OCI-M1 (cell line): ENCODE measurements around the gene SRPK2.

Experiments
- DNase-seq: peaks from one replicate; lab custom pipeline; 2025; lab: John Stamatoyannopoulos, UW

Gene SRPK2

DNA sequence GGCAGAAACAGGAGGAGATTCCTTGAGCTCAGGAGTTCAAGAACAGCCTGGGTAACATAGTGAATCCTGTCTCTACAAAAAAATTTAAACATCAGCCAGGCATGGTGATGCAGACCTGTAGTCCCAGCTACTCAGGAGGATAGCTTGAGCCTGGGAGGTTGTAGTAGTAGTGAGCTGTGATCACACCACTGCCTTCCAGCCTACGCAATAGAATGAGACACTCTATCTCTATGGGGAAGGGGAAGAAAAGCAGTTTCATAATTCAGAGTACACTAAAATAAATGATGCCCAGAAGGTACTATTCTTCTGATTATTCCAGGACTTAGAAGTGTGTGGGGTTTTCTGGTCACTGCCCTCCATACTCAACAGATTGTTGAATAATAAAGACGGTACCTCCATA, 197.4 kb downstream of the SRPK2 start:
- no peak for DNase-seq

- no peak for DNase-seq
These were observed 198.7 kb downstream of the SRPK2 start for GRCh38 chr7:105189859-105190492.

GRCh38 chr7:105188201-105188600, 200.5 kb downstream of the SRPK2 start:
- no peak for DNase-seq

- DNase-seq = no peak
These were observed 201.2 kb downstream of the SRPK2 start for GRCh38 chr7:105187302-105188169.

DNA sequence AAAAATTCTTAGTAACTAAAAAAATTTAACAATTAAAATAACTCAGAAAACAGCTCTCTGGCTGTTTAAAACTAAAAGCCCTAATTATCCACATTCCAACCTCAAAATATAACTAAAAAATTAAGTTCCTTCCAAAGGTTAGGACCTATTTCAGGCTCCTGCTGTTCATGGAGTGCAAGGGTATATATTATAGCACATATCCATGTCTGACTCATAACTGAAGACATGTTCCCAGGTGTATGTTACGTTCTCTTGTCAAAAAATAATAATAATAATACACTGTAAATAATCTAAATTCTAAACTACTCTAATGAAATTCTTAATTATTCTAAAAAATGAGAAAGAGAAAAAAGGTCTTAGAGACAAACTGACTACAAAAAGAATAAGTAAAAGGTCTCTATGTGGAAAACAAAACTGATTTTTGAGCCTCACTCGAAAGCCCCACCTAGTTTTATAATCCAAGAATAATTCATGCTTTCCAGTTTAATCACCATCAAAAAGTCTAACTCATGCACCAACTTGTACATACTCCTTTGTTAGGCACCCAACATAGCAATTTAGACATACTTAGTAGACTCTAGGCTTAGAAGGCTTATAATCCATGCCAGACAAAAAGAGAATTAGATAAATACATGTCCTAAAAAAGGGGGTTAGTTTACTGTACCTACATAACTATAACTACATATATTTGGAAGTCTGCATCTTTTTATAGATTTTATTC, 203.3 kb downstream of the SRPK2 start:
- no peak for DNase-seq

DNA sequence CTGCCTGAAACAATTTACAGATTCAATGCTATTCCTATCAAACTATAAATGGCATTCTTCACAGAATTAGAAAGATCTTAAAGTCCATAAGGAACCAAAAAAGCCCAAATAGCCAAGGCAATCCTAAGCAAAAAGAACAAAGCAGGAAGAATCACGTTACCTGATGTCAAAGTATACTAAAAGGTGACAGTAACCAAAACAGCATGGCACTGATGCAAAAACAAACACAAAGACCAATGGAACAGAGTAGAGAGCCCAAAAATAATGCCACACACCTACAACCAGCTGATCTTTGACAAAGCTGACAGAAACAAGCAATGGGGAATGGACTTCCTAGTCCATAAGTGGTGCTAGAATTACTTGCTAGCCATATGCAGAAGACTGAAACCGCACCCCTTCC, 208.7 kb downstream of the SRPK2 start:
- no peak for DNase-seq

GRCh38 chr7:105178928-105179541, 209.7 kb downstream of the SRPK2 start:
- DNase-seq = no peak

- DNase-seq = no peak
These were observed 210.5 kb downstream of the SRPK2 start for GRCh38 chr7:105178177-105178576.

DNA sequence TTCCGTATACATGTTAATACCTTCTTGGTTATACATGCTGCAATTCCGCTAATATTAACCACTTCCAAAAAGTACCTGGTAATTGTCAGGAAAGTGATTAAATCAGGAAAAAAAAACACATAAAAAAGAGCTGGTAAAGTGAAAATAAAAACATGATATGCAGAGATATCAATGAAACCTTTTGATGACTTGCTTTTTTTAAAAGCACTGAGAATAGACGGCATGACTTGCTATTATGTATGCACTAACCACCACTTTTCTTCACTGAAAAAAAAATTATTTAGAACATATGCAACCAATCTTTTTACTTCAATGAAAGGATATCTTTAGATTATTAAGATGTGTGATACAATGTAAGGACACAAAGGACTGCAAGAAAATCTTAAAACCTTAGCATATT, 211.7 kb downstream of the SRPK2 start:
- DNase-seq = no peak

DNA sequence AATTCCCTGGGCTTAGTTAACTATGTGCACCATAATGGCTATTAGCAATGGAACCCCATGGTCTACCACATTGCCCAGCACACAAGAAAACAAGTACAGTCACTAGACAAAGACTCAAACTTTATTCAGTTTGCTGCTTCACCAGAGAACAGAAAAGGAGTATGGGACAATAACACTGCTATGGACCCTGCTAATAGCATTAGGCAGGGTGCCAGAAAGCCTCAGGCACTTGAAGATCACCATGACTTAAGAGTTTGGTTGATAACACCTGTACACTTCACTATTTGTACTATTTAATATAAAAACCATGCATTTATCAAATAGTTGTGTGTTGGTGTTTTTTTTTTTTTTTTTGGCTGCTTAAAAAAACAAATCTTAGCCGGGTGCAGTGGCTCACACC, 215.1 kb downstream of the SRPK2 start:
- DNase-seq = no peak

- DNase-seq = no peak
These were observed 224.0 kb downstream of the SRPK2 start for GRCh38 chr7:105164751-105165150.

DNA sequence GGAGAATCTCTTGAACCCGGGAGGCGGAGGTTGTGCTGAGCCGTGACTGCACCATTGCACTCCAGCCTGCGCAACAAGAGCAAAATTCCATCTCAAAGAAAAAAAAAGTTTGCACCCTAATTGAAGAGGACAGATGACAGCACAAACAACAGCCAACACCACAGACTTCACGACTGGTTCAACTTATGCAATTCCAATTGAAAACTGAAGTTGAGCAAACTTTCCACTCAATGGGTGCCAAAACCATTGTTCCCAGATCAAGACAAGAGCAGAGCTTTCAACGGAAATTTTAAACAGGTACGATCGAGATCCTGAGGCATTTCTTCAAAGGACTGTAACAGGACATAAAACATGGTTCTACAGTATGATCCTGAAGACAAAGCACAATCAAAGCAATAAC, 225.0 kb downstream of the SRPK2 start:
- DNase-seq = no peak

DNA sequence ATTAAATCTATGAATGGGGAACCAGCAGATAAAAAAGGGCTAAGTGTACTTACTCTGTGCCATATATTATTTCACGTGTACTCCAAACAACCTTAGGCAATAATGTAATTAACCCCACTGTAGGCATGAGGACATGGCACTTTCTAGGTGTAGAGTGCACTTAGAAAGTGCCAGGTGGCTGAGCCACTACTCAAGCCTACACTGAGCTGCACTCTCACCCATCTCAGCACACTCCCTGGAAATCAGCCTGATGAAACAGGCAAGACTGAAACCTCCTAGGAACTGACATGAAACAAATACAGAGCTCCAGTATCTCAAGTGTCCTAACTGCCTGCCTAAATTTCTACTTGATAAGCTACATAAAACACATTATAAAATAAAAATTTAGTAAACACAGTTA, 227.4 kb downstream of the SRPK2 start:
- DNase-seq = no peak

- no peak for DNase-seq
These were observed 231.4 kb downstream of the SRPK2 start for GRCh38 chr7:105157278-105157677.

- no peak for DNase-seq
These were observed 232.0 kb downstream of the SRPK2 start for GRCh38 chr7:105156731-105157130.

- no peak for DNase-seq
These were observed 234.6 kb downstream of the SRPK2 start for GRCh38 chr7:105154084-105154483.

DNA sequence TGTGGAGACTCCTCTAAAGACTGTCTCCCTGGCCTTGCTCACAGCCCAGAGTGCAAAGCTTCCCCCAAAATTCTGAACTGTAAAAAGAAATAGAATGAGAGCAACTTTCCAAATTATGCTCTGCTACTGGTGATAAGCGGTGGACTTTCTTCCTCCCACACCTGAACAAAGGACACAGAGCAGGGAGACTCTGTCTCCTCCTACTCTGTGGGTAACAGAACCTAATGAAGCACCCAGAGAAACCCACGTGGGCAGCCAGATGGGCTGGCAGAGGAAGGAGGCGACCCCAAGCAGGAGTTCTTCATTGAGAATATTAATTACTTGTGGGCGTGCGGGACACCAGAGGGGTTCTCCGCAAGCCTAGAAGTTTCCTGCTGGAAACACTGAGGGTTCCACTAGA, 235.2 kb downstream of the SRPK2 start:
- DNase-seq = no peak

DNA sequence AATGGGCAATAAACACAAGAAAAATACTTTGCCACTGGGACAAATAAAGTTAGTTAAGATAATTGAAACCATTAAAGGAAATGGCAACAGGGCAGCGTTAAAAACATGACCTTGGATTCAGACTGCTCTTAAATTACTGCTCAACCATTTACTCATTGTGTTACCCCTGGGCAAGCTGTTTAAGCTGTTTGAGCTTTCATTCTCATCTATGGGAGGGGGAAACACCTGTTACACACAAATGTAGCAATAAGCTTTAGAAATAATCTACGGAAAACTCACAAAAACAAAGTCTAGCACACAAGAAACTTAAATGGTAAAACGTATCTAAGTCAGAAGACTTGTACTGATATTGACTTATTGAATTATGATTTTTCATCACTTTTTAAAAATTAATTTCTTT, 237.6 kb downstream of the SRPK2 start:
- no peak for DNase-seq

GRCh38 chr7:105149827-105150226, 238.9 kb downstream of the SRPK2 start:
- no peak for DNase-seq

DNA sequence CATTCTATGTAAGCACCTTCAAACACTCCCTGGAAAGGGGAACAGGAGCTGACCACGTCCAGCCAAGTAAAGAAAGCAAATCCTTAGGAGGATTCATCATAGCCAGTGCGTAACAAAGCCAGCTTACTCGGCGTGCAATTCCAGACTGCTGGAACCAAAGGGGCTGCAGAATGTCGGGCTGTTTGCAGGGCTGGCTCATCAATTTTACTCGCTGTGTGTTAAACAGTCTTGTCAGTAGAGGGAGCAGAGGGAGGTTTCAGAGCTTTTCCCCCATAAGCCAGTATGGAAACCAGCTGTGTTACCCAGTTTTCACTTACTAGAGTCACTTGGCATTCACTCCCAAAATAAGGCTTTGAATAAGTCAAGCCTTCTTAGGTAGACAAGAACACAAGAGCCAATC, 247.7 kb downstream of the SRPK2 start:
- no peak for DNase-seq

GRCh38 chr7:105139381-105139780, 249.3 kb downstream of the SRPK2 start:
- no peak for DNase-seq

DNA sequence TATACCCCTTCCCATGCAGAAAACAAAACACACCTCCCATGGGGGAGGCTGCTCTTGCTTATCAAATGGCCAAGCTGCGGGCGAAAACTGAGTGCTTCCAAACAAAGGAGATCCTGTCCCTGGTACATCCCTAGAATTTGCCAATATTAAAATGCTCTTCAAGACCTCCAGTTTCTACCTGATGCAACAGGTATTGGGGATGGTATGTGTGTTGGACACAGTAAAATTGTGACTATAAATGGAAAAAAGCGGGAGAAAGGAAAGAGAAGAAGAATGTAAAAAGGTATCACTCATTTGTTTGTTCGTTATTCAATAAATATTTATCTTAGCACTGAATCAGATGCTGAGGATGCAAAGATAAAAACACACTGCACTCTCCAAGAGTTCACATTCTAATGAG, 250.8 kb downstream of the SRPK2 start:
- no peak for DNase-seq

GRCh38 chr7:105136221-105136620, 252.5 kb downstream of the SRPK2 start:
- DNase-seq = no peak
